GM23338 (cell line): ENCODE measurements around the gene IGF2.

ENCODE experiments used
- POLR2AphosphoS5 ChIP-seq: IDR thresholded peaks from 2 replicates; pipeline ENCODE4 v1.6.1; 2016; ENCODE audit warnings: antibody characterized with exemption, low read depth
- TF ChIP-seq, protein P1 (sequence below): IDR thresholded peaks from one replicate; pipeline ENCODE4 v1.6.1; 2018; ENCODE audit warnings: antibody characterized with exemption; ENCODE audit not compliant: unreplicated experiment
- TF ChIP-seq, protein P2 (sequence below), 2 experiments: fragments of 200-600 bp in 1 of 2; sonication (generic) in 1 of 2; conservative IDR thresholded peaks; 2 replicates each; pipeline versions ENCODE4 v1.5.1 to v1.6.1; 2016 to 2017; ENCODE audit warnings: antibody characterized with exemption in 2 of 2, low read depth in 2 of 2, mild to moderate bottlenecking in 2 of 2, moderate library complexity in 1 of 2

DNA sequence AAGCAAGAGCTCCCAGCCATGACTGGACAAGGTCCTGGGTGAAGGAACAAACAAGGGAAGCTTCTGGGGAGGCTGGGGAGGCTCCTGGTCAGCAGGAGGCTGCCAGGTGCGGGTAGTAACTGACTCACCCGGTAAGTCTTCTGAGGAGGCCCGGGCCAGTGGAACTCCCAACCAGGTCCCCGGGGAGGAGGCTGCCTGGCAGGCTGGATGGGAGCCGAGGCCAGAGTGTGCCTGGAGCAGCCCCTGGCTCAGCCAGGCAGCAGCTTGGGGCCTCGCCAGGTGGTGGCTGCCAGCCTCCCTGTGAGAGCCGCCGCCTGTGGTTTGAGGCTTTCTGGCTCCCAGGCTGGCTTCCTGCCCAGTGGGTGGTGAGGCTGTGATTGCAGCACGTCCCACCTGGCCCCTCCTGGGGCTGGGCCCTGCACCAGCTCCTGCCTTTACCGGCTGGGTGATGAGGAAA, 46.2 kb downstream of the IGF2 start:
- no peak for TF ChIP-seq POLR2AphosphoS5
- TF ChIP-seq, protein P1, sequence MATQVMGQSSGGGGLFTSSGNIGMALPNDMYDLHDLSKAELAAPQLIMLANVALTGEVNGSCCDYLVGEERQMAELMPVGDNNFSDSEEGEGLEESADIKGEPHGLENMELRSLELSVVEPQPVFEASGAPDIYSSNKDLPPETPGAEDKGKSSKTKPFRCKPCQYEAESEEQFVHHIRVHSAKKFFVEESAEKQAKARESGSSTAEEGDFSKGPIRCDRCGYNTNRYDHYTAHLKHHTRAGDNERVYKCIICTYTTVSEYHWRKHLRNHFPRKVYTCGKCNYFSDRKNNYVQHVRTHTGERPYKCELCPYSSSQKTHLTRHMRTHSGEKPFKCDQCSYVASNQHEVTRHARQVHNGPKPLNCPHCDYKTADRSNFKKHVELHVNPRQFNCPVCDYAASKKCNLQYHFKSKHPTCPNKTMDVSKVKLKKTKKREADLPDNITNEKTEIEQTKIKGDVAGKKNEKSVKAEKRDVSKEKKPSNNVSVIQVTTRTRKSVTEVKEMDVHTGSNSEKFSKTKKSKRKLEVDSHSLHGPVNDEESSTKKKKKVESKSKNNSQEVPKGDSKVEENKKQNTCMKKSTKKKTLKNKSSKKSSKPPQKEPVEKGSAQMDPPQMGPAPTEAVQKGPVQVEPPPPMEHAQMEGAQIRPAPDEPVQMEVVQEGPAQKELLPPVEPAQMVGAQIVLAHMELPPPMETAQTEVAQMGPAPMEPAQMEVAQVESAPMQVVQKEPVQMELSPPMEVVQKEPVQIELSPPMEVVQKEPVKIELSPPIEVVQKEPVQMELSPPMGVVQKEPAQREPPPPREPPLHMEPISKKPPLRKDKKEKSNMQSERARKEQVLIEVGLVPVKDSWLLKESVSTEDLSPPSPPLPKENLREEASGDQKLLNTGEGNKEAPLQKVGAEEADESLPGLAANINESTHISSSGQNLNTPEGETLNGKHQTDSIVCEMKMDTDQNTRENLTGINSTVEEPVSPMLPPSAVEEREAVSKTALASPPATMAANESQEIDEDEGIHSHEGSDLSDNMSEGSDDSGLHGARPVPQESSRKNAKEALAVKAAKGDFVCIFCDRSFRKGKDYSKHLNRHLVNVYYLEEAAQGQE = no peak
- TF ChIP-seq, protein P2, sequence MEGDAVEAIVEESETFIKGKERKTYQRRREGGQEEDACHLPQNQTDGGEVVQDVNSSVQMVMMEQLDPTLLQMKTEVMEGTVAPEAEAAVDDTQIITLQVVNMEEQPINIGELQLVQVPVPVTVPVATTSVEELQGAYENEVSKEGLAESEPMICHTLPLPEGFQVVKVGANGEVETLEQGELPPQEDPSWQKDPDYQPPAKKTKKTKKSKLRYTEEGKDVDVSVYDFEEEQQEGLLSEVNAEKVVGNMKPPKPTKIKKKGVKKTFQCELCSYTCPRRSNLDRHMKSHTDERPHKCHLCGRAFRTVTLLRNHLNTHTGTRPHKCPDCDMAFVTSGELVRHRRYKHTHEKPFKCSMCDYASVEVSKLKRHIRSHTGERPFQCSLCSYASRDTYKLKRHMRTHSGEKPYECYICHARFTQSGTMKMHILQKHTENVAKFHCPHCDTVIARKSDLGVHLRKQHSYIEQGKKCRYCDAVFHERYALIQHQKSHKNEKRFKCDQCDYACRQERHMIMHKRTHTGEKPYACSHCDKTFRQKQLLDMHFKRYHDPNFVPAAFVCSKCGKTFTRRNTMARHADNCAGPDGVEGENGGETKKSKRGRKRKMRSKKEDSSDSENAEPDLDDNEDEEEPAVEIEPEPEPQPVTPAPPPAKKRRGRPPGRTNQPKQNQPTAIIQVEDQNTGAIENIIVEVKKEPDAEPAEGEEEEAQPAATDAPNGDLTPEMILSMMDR (conservative IDR thresholded peaks at IDR 0.05; ENCODE audit: low read depth in 2 of 2) = no peak
